HG03175 (cell line): ENCODE measurements around the gene GALNT13.

Experiments used
- ATAC-seq: cut with Tn5 transposase; IDR thresholded peaks from one replicate; pipeline ENCODE4 v1.9.1; 2021; ENCODE audit warnings: mild to moderate bottlenecking, moderate library complexity; ENCODE audit not compliant: unreplicated experiment

The GALNT13 gene

GRCh38 chr2:153871231-153872221 lies at the start of gene GALNT13:
GALNT13 (plus strand) TSS chr2:153871922.
- ATAC-seq, result no peak

GRCh38 chr2:153823880-153824279 lies 47.8 kb upstream of the GALNT13 start:
- ATAC-seq, result no peak

- ATAC-seq, result no peak
These were observed 43.4 kb upstream of the GALNT13 start for GRCh38 chr2:153828335-153828734.

DNA sequence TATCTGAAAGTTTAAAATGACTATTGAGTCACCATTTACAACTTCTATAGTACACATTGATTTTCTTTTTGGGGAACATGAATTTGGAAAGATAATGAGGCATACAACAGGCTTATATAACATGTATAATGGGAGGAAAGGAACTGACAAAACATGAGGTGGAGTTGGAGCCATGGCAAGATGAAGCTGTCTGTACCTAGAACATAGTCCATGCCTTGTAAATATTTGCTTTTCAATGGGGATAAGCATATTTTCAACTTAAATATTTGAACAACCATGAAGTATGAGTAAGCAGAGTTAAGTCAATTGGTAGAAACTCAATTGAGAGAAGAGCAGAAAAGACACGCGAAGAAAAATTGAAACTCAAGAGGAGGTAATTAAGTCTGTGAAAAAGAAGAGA lies 37.1 kb upstream of the GALNT13 start:
- ATAC-seq, result no peak

GRCh38 chr2:153858250-153858649 lies 13.5 kb upstream of the GALNT13 start:
- no peak for ATAC-seq

- ATAC-seq, result no peak
These were observed 7.7 kb upstream of the GALNT13 start for GRCh38 chr2:153864022-153864421.

DNA sequence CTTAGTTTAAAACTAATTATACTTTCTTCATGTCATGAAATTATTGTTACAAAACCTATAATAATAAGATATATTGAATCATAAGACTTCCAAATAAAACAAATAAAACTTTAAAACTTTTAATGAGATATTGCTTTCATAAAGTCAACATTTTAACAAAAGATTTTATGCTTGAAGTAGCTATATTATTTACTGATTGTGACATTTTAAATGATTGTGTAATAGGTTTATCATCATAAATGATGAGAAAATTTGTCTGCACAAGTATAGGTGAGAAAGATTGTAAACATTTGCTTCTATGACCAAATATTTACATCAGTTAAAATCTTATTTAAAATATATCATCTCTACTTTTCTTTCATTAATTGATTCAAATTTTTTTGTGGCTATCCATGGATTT lies 5.1 kb upstream of the GALNT13 start:
- no peak for ATAC-seq

GRCh38 chr2:153870308-153870707 lies 1.4 kb upstream of the GALNT13 start:
- ATAC-seq, result no peak

DNA sequence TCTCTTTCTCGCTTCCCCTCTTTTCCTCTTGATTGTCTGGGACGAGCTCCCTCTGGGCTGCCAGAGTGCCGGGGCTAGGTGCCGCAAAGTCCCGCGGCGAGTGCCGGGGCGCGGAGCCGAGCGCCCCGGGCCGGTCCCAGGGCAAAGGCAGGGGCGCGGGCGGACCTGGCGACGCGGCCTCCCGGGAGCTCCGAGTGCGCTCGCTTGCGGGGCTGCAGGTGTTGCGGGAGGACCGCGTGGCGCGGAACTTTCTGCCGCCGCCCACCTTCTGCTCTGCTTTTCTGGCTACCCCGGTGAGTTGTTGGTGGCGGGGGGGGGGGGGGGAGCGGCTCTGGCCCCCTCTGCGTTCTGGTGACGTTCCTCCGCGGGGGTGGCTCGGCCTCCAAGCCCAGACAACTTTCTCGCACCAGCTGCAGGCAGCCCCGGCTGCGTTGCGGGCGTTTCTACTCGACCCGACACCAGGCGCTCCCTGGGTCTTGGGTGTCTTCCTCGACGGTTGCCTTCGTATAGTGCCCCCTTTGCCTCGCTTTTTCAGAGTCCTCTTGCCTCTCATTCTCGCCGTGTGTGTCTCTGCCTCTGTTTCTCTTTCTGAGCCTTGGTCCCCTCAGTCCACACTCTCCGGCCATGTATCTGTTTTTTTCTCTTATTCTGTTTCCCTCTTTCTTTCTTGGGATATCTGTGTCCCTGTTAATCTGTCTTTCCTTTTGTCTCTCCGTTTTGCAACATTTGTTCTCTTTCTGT lies 759 bp downstream of the GALNT13 start:
- ATAC-seq, result no peak

- ATAC-seq, result no peak
These were observed 1.6 kb downstream of the GALNT13 start for GRCh38 chr2:153873052-153874048.

DNA sequence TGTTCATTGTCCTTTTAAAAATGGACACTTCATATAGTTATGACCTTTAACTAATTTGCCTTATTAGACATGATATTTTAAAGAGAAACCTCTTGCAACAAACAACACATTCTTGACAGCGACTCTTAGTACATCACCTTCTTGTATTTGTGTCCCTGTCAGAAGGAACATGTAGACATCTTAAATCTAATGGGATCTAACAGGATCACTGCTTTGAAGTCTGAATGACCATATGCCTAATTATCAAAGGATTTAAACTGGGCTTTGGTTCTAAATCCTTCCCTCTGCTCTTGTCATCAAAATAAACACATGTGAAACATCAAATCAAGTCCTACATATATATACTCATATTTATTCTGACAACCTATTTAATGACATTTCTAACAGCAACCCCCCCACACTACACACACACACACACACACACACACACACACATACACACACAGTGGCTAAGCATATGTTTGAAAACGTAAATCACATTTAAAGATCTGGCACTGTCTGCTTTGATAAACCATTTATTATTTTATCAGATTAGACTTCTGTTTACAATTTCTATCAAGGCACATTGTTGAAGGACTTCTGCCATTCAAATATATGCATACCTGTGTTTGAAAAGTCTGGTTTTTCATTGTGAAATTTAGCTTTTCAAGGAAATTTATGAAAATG lies 4.2 kb downstream of the GALNT13 start:
- ATAC-seq, result no peak

DNA sequence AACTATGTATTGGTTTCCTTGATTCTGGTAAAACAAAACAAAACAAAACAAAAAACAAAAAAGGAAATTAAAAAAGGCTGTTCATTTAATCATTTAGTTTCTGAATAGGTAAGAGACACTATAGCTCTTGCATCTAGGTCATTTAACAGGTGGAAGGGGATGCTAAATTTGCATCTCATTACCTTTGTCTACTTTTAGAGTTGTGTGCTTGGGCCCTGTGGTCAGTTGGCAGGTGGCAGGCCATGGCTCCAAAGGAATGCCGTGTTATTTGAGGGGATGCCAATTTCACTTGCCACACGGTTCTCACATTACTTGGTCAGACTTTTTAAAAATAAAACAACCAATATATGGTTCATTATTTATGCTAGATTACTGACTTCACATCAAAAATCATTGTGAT lies 9.2 kb downstream of the GALNT13 start:
- no peak for ATAC-seq

DNA sequence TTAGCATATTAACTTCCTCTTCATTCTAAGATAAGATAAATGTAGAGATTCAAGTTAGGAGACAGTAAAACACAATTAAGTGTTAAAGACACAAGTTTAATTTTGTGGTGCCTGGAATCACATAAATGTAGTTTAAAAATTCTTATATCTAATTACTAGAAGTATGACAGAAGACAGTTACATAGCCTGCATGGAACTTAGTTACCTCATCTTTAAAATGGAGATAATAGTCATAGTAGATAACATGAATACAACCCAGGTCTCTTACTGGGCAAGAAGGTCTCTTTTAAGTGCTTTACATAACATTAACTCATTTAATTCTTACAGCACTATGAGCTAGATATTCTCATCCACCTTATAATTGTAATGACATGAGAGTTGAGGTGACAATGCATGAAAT lies 15.1 kb downstream of the GALNT13 start:
- no peak for ATAC-seq

DNA sequence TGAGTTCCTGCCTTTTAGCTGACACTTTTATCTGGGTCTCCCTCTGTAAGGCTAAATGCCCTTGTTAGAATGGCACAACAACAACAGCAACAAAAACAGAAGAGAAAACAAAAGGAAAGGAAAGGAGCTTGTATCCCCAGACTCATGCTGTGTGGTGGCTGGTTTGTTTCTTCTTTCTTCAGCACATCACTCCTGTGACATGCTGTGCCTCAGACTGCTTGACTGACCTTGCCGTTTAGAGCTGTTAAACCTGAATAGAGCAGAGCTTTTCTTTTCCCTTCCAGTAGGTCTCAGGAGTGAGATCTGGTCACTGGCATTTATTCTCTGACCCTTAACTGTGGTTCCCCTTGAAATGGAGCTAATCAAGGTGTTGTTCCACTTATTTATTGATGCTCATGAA lies 18.9 kb downstream of the GALNT13 start:
- no peak for ATAC-seq

GRCh38 chr2:153891051-153891450 lies 19.3 kb downstream of the GALNT13 start:
- ATAC-seq, result no peak

DNA sequence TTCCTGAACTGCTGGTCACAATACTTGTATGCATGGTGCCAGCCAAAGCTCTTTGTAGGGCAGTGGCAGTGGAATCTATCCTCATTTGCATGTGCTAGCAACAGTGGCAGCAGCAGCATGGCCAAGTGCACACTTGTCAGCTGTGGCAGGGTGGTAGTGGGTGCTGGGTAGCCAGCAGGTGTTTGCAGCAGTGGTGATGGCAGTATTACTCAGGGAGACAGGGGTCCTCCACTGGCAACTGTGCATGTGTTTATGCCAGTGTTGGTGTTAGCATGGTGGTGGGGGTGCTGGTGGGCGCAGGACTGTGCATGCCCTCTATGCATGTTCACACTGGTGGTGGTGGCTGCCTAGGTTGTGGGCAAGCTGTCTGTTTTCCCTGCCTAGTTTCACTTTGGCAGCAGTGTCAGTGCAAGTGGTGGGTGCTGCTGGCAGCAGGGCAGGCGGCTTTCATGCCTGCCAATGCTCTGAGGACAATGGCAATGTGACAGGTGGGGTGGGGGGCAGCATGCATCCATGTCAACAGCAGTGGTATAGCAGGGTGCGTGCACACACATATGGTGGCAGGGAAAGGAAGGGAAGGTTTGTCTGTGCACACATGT lies 41.2 kb downstream of the GALNT13 start:
- no peak for ATAC-seq

DNA sequence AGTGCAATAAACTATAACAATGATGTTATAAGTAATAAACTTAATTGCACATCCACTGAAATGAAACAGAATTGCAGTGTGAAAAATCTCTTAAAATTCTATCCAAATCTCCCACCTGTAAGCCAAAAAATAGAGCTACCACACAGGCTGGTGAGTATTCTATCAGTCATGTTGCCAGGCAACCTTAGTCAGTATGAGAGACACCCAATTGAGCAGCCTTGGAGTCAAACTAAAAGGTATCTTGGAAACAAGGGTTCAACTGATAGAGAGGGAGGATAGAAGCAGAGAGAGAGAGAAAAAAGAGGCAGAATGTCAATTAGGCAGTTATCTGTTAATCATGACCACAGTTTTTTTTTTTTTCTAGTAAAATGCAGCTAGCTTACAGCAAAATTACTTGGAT lies 45.8 kb downstream of the GALNT13 start:
- no peak for ATAC-seq

DNA sequence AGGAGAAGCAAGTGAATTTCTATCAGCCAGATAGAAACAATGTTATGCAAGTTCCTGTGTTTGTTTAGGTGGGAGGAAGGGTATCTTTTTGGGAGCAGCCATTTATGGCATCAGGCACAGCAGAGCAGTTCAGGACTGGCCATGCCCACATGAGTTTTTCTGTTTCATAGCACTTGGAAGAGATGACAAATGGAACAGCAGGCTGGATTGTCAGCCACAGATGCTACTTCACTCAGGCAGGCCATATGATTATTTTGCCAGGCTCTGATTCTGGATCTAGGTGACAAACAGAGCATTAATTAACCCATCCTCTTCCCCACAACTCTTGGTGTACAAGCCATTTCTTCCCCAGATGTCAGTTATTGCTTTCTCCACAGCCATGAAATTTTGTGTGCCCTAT lies 63.8 kb downstream of the GALNT13 start:
- ATAC-seq, result no peak

DNA sequence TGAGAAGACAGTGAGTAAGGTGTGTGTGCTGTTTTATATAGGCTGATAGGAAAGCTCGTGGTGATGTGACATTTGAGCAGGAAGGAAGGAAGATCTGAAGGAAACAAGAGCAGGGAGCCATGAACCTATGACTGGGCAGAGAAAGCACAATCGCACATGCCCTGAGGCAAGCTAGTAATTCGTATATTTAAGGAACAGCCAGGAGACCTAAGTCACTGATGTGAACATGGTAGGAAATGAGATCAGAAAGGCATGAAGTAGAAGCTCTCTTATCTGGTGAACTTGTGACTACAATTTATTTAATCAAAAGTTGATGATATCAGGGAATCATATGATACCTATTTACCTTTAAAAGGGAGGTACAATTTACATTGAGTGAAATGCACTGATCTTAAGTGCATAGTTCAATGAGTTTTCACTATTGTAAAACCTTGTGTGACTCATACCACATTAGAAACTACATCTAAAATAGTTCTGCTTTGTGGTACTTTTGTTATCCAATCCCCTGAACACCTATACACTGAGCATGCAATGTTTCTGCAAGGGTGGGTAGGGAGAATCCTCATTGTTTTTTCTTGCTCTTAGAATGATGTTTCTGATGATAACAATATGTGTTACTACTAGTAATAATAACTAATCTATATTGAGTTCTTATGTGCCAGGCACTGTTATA lies 67.5 kb downstream of the GALNT13 start:
- ATAC-seq, result no peak
